ENCODE measurements around the gene APOBEC3H. TPM values are rescaled to one million over a fixed set of nuclear protein-coding genes. Genes with fewer than 3 reads are reported as not detected.

Gene APOBEC3H
- total and polyA plus RNA-seq, 2 experiments from 2014 or later, result not detected

DNA sequence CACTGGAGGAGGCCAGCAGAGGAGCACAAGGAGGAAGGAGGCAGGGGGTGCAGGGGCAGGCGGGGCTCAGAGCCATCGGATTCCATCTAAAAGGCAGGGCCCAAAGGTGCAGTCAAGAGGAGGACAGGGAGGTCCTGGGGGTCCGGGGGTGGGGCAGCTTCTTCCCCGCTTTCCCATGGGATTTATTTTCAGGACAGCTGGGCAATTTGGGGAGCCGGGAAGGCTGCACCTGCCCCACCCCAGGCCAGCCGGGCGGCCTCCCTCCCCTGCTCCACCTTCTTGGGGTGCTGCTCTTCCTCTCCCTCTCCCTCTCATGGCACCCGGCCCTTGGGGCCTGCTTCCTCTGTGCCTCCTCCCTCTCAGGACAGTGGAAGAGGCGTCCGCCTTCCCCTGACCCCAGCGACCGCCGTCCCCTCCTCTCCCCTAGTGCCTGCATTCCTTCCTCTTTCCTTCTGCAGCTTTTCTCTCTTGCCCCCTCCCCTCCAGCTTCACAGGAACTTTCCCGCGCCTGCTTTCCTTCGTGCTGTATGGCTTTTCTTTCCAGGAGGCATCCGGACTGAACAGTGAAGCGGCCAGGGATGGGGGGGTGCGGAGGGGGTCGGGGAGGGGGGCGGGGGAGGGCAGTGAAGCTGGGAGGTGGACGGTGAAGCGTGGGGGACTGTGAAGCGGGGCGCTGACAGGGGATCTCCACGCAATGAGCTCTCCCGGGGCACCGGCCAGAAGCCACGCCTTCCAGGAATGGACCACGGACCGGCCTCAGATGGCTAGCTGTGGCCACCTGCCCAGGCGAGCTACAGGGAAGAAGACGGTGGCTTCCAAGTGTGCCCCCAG, 26.9 kb downstream of the APOBEC3H start (continued):
- TF ChIP-seq, protein P1, sequence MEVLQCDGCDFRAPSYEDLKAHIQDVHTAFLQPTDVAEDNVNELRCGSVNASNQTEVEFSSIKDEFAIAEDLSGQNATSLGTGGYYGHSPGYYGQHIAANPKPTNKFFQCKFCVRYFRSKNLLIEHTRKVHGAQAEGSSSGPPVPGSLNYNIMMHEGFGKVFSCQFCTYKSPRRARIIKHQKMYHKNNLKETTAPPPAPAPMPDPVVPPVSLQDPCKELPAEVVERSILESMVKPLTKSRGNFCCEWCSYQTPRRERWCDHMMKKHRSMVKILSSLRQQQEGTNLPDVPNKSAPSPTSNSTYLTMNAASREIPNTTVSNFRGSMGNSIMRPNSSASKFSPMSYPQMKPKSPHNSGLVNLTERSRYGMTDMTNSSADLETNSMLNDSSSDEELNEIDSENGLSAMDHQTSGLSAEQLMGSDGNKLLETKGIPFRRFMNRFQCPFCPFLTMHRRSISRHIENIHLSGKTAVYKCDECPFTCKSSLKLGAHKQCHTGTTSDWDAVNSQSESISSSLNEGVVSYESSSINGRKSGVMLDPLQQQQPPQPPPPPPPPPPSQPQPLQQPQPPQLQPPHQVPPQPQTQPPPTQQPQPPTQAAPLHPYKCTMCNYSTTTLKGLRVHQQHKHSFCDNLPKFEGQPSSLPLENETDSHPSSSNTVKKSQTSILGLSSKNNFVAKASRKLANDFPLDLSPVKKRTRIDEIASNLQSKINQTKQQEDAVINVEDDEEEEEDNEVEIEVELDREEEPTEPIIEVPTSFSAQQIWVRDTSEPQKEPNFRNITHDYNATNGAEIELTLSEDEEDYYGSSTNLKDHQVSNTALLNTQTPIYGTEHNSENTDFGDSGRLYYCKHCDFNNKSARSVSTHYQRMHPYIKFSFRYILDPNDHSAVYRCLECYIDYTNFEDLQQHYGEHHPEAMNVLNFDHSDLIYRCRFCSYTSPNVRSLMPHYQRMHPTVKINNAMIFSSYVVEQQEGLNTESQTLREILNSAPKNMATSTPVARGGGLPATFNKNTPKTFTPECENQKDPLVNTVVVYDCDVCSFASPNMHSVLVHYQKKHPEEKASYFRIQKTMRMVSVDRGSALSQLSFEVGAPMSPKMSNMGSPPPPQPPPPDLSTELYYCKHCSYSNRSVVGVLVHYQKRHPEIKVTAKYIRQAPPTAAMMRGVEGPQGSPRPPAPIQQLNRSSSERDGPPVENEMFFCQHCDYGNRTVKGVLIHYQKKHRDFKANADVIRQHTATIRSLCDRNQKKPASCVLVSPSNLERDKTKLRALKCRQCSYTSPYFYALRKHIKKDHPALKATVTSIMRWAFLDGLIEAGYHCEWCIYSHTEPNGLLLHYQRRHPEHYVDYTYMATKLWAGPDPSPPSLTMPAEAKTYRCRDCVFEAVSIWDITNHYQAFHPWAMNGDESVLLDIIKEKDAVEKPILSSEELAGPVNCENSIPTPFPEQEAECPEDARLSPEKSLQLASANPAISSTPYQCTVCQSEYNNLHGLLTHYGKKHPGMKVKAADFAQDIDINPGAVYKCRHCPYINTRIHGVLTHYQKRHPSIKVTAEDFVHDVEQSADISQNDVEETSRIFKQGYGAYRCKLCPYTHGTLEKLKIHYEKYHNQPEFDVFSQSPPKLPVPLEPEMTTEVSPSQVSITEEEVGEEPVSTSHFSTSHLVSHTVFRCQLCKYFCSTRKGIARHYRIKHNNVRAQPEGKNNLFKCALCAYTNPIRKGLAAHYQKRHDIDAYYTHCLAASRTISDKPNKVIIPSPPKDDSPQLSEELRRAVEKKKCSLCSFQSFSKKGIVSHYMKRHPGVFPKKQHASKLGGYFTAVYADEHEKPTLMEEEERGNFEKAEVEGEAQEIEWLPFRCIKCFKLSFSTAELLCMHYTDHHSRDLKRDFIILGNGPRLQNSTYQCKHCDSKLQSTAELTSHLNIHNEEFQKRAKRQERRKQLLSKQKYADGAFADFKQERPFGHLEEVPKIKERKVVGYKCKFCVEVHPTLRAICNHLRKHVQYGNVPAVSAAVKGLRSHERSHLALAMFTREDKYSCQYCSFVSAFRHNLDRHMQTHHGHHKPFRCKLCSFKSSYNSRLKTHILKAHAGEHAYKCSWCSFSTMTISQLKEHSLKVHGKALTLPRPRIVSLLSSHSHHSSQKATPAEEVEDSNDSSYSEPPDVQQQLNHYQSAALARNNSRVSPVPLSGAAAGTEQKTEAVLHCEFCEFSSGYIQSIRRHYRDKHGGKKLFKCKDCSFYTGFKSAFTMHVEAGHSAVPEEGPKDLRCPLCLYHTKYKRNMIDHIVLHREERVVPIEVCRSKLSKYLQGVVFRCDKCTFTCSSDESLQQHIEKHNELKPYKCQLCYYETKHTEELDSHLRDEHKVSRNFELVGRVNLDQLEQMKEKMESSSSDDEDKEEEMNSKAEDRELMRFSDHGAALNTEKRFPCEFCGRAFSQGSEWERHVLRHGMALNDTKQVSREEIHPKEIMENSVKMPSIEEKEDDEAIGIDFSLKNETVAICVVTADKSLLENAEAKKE (CRISPR knock-in tag; IDR thresholded peaks at IDR 0.05), result no peak
- TF ChIP-seq EZH2 (IDR thresholded peaks at IDR 0.05; ENCODE audit: low read depth, unreplicated experiment), result no peak
- no peak for TF ChIP-seq EZH2phosphoT487 (IDR thresholded peaks at IDR 0.05; ENCODE audit: unreplicated experiment)
- TF ChIP-seq NANOG (IDR thresholded peaks at IDR 0.05; ENCODE audit: borderline replicate concordance), result no peak

DNA sequence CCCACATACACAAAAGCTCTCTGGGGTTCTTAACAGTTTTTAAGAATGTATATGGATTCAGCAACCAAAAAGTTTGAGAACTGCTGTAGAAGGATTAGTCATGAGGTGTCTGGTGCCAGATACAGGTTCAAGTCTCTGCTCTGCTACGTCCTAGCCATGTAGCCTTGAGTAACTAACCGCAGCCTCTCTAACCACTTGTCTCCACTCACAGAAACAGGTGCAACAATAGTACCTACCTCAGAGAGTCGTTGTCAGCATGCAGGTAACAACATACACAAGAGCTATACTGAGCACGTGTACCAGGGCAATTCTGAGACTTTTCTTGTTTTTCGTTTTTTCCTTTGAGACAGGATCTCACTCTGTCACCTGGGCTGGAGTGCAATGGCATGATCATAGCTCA, 28.6 kb downstream of the APOBEC3H start:
- H3K36me3 Mint-ChIP-seq (ENCODE audit: low read depth), result no peaks in the 10 kb centered on the region
- H3K79me2 ChIP-seq (replicated peaks; ENCODE audit: insufficient read depth), result no peaks in the 10 kb centered on the region
- no peaks in the 10 kb centered on the region for H4K20me1 ChIP-seq (replicated peaks; ENCODE audit: insufficient read depth)
- no peaks in the 10 kb centered on the region for H3K36me3 ChIP-seq (ENCODE audit: insufficient read depth)
- peaks cover 6% of the 10 kb centered on the region; the same call in 1 of the 2 replicates for H3K4me1 ChIP-seq (ENCODE audit: insufficient read depth)
- no peaks in the 10 kb centered on the region; the same call in 1 of the 2 replicates for H3K27me3 ChIP-seq (ENCODE audit: insufficient read depth)
- no peaks in the 10 kb centered on the region for H3F3A ChIP-seq (replicated peaks; ENCODE audit: low read depth)
- H2AFZ ChIP-seq, result no peak overlapping the region
- H3K4me3 Mint-ChIP-seq, result no peak overlapping the region
- H3K9me2 ChIP-seq (ENCODE audit: insufficient read depth), result no peaks in the 10 kb centered on the region
- no peak overlapping the region for H3K4me2 ChIP-seq
- no peak overlapping the region for H3K27ac ChIP-seq (ENCODE audit: low read depth)
- DNase-seq (ENCODE audit: low spot score), result no peak
- H3K9me3 Mint-ChIP-seq, result peaks cover 5% of the 10 kb centered on the region; the same call in 2 of the 3 replicates
- no peak overlapping the region for H3K27ac Mint-ChIP-seq
- H3K4me1 Mint-ChIP-seq, result peaks cover 9% of the 10 kb centered on the region
- ATAC-seq, result no peak
- H3K27me3 Mint-ChIP-seq (ENCODE audit: insufficient read depth, low read depth, poor library complexity), result peaks cover 6% of the 10 kb centered on the region
- H3K4me3 ChIP-seq, result no peak overlapping the region
- TF ChIP-seq JUNB (IDR thresholded peaks at IDR 0.05; ENCODE audit: unreplicated experiment), result no peak
- TF ChIP-seq, protein P1 (CRISPR knock-in tag; IDR thresholded peaks at IDR 0.05), result no peak
- TF ChIP-seq NANOG (IDR thresholded peaks at IDR 0.05; ENCODE audit: borderline replicate concordance), result no peak
- TF ChIP-seq, protein P2, sequence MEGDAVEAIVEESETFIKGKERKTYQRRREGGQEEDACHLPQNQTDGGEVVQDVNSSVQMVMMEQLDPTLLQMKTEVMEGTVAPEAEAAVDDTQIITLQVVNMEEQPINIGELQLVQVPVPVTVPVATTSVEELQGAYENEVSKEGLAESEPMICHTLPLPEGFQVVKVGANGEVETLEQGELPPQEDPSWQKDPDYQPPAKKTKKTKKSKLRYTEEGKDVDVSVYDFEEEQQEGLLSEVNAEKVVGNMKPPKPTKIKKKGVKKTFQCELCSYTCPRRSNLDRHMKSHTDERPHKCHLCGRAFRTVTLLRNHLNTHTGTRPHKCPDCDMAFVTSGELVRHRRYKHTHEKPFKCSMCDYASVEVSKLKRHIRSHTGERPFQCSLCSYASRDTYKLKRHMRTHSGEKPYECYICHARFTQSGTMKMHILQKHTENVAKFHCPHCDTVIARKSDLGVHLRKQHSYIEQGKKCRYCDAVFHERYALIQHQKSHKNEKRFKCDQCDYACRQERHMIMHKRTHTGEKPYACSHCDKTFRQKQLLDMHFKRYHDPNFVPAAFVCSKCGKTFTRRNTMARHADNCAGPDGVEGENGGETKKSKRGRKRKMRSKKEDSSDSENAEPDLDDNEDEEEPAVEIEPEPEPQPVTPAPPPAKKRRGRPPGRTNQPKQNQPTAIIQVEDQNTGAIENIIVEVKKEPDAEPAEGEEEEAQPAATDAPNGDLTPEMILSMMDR (conservative IDR thresholded peaks at IDR 0.05; ENCODE audit: low read depth in 2 of 2), result no peak
